ENCODE results near the gene RPRD2. TPM values are rescaled to one million over a fixed set of nuclear protein-coding genes. Genes with fewer than 3 reads are reported as not detected.

The RPRD2 gene
- total and polyA plus RNA-seq, 2 of the 4 experiments (the other 2 are of a cell fraction), result 3.9 to 11.6 TPM

Small RNAs within 50 kb of the gene (microRNA-seq; reads per million reads assigned to microRNA genes)
- not detected for gene MIR6878 (ENCODE audit: unreplicated experiment)

Other genes starting within 250 kb of the RPRD2 start
- 51.4 and 53.3 TPM in 2 replicates for gene PLEKHO1, start 214.2 kb upstream of the RPRD2 start, total RNA-seq (2012; rRNA removed)
- 50.4 and 56.0 TPM in 2 replicates for gene PLEKHO1, start 214.2 kb upstream of the RPRD2 start, polyA plus RNA-seq (2012; rRNA removed)
- 5.9 and 30.0 TPM in 2 replicates for gene ANP32E, start 128.0 kb upstream of the RPRD2 start, total RNA-seq (2012; rRNA removed)
- 11.9 and 18.4 TPM in 2 replicates for gene ANP32E, start 128.0 kb upstream of the RPRD2 start, polyA plus RNA-seq (2012; rRNA removed)
- not detected in 2 replicates for gene CA14, start 106.4 kb upstream of the RPRD2 start, total RNA-seq (2012; rRNA removed)
- not detected in 2 replicates for gene CA14, start 106.4 kb upstream of the RPRD2 start, polyA plus RNA-seq (2012; rRNA removed)
- gene APH1A, start 95.1 kb upstream of the RPRD2 start, total RNA-seq (2012; rRNA removed), result 61.9 and 62.0 TPM in 2 replicates
- 92.1 and 94.2 TPM in 2 replicates for gene APH1A, start 95.1 kb upstream of the RPRD2 start, polyA plus RNA-seq (2012; rRNA removed)
- gene C1orf54, start 91.4 kb upstream of the RPRD2 start, total RNA-seq (2012; rRNA removed), result 30.3 and 33.5 TPM in 2 replicates
- gene C1orf54, start 91.4 kb upstream of the RPRD2 start, polyA plus RNA-seq (2012; rRNA removed), result 39.6 and 44.2 TPM in 2 replicates
- gene CIART, start 81.6 kb upstream of the RPRD2 start, total RNA-seq (2012; rRNA removed), result 13.9 and 18.1 TPM in 2 replicates
- gene CIART, start 81.6 kb upstream of the RPRD2 start, polyA plus RNA-seq (2012; rRNA removed), result 15.5 and 16.5 TPM in 2 replicates
- 45.5 and 52.3 TPM in 2 replicates for gene MRPS21, start 70.3 kb upstream of the RPRD2 start, total RNA-seq (2012; rRNA removed)
- gene MRPS21, start 70.3 kb upstream of the RPRD2 start, polyA plus RNA-seq (2012; rRNA removed), result 74.6 and 76.6 TPM in 2 replicates
- gene PRPF3, start 42.6 kb upstream of the RPRD2 start, total RNA-seq (2012; rRNA removed), result 52.9 and 63.3 TPM in 2 replicates
- gene PRPF3, start 42.6 kb upstream of the RPRD2 start, polyA plus RNA-seq (2012; rRNA removed), result 33.3 and 40.8 TPM in 2 replicates
- gene TARS2, start 123.3 kb downstream of the RPRD2 start, total RNA-seq (2012; rRNA removed), result 10.9 and 12.2 TPM in 2 replicates
- 20.4 and 21.8 TPM in 2 replicates for gene TARS2, start 123.3 kb downstream of the RPRD2 start, polyA plus RNA-seq (2012; rRNA removed)
- gene ECM1, start 144.0 kb downstream of the RPRD2 start, total RNA-seq (2012; rRNA removed), result 17.2 and 20.1 TPM in 2 replicates
- gene ECM1, start 144.0 kb downstream of the RPRD2 start, polyA plus RNA-seq (2012; rRNA removed), result 230 and 264 TPM in 2 replicates
- gene FALEC, start 151.6 kb downstream of the RPRD2 start, total RNA-seq (2012; rRNA removed), result not detected in 2 replicates
- gene FALEC, start 151.6 kb downstream of the RPRD2 start, polyA plus RNA-seq (2012; rRNA removed), result 0.26 TPM in 1 of 2 replicates, not detected in the other
- gene ADAMTSL4, start 185.3 kb downstream of the RPRD2 start, total RNA-seq (2012; rRNA removed), result 0.54 and 0.56 TPM in 2 replicates
- gene ADAMTSL4, start 185.3 kb downstream of the RPRD2 start, polyA plus RNA-seq (2012; rRNA removed), result 11.3 and 12.2 TPM in 2 replicates
- 142 and 212 TPM in 2 replicates for gene MCL1, start 215.5 kb downstream of the RPRD2 start, total RNA-seq (2012; rRNA removed)
- 79.5 and 88.4 TPM in 2 replicates for gene MCL1, start 215.5 kb downstream of the RPRD2 start, polyA plus RNA-seq (2012; rRNA removed)

Data from IMR-90 (cell line).